H9 (cell line): Measurements from ENCODE around the gene IL1RAP. TPM values are rescaled to one million over a fixed set of nuclear protein-coding genes. Genes with fewer than 3 reads are reported as not detected.

Source experiments
- DNase-seq: peaks from one replicate; pipeline ENCODE4 v3.0.0-alpha.2; 2017
- H2AFZ ChIP-seq: one replicate; pipeline ENCODE4 v1.6.1; 2013; ENCODE audit warnings: mild to moderate bottlenecking, low read length, control low read depth, moderate library complexity
- H2AK5ac ChIP-seq: 2 replicates; pipeline ENCODE4 v1.6.1; 2013; ENCODE audit warnings: low read length, control low read depth, mixed read lengths; ENCODE audit not compliant: insufficient read length
- H2BK120ac ChIP-seq: one replicate; pipeline ENCODE4 v1.6.1; 2013; ENCODE audit warnings: low read depth, mild to moderate bottlenecking, low read length, control low read depth, inconsistent platforms; ENCODE audit not compliant: poor library complexity, severe bottlenecking
- H2BK12ac ChIP-seq: 2 replicates; pipeline ENCODE4 v1.6.1; 2013; ENCODE audit warnings: low read length, control low read depth, mixed read lengths, low read depth; ENCODE audit not compliant: insufficient read length
- H2BK15ac ChIP-seq: 2 replicates; pipeline ENCODE4 v1.6.1; 2013; ENCODE audit warnings: low read depth, low read length, control low read depth
- H2BK20ac ChIP-seq: one replicate; pipeline ENCODE4 v1.6.1; 2013; ENCODE audit warnings: low read depth, mild to moderate bottlenecking, low read length, control low read depth, inconsistent platforms; ENCODE audit not compliant: poor library complexity, severe bottlenecking
- H2BK5ac ChIP-seq: 2 replicates; pipeline ENCODE4 v1.6.1; 2013; ENCODE audit warnings: low read length, control low read depth, mixed read lengths; ENCODE audit not compliant: insufficient read length
- H3K14ac ChIP-seq: 2 replicates; pipeline ENCODE4 v1.6.1; 2013; ENCODE audit warnings: low read length, control low read depth; ENCODE audit not compliant: insufficient read depth
- H3K18ac ChIP-seq: 2 replicates; pipeline ENCODE4 v1.6.1; 2013; ENCODE audit warnings: low read depth, mild to moderate bottlenecking, mixed read lengths, low read length, control low read depth; ENCODE audit not compliant: insufficient read length
- H3K23ac ChIP-seq: 2 replicates; pipeline ENCODE4 v1.6.1; 2013; ENCODE audit warnings: low read length, control low read depth, mixed read lengths, low read depth; ENCODE audit not compliant: insufficient read length
- H3K23me2 ChIP-seq: 2 replicates; pipeline ENCODE4 v1.6.1; 2013; ENCODE audit warnings: low read depth, mild to moderate bottlenecking, mixed read lengths, low read length, control low read depth; ENCODE audit not compliant: insufficient read length, poor library complexity, severe bottlenecking
- H3K27ac ChIP-seq: 2 replicates; pipeline ENCODE4 v1.5.1; 2013; ENCODE audit warnings: low read length, control low read depth, mixed read lengths, low read depth; ENCODE audit not compliant: insufficient read length
- H3K27me3 ChIP-seq: 2 replicates; pipeline ENCODE4 v1.6.1; 2013; ENCODE audit warnings: low read length, control low read depth, inconsistent platforms; ENCODE audit not compliant: insufficient read depth
- H3K4ac ChIP-seq: 2 replicates; pipeline ENCODE4 v1.6.1; 2013; ENCODE audit warnings: low read depth, mild to moderate bottlenecking, control low read depth, inconsistent platforms, low read length, moderate library complexity
- H3K4me1 ChIP-seq: 2 replicates; pipeline ENCODE4 v1.6.1; 2013; ENCODE audit warnings: low read length, control low read depth, inconsistent platforms; ENCODE audit not compliant: insufficient read depth
- H3K4me2 ChIP-seq: 2 replicates; pipeline ENCODE4 v1.6.1; 2013; ENCODE audit warnings: low read length, control low read depth, mixed read lengths; ENCODE audit not compliant: insufficient read length, insufficient read depth
- H3K56ac ChIP-seq: 2 replicates; pipeline ENCODE4 v1.6.1; 2013; ENCODE audit warnings: low read depth, mild to moderate bottlenecking, mixed read lengths, low read length, control low read depth; ENCODE audit not compliant: insufficient read length
- H3K79me1 ChIP-seq: 2 replicates; pipeline ENCODE4 v1.6.1; 2013; ENCODE audit warnings: low read depth, mild to moderate bottlenecking, moderate library complexity, low read length, control low read depth, inconsistent platforms; ENCODE audit not compliant: insufficient read depth, poor library complexity, severe bottlenecking
- H3K79me2 ChIP-seq: 2 replicates; pipeline ENCODE4 v1.6.1; 2013; ENCODE audit warnings: low read length, control low read depth, inconsistent platforms; ENCODE audit not compliant: insufficient read depth
- H3K9ac ChIP-seq: 2 replicates; pipeline ENCODE4 v1.6.1; 2013; ENCODE audit warnings: low read length, control low read depth, mixed read lengths; ENCODE audit not compliant: insufficient read length; ENCODE audit errors: extremely low read depth
- H3K9me3 ChIP-seq: one replicate; pipeline ENCODE4 v1.6.1; 2013; ENCODE audit warnings: low read depth, low read length, inconsistent platforms; ENCODE audit not compliant: control insufficient read depth
- H3T11ph ChIP-seq: one replicate; pipeline ENCODE4 v1.6.1; 2013; ENCODE audit warnings: mild to moderate bottlenecking, low read length, control low read depth, inconsistent platforms
- H4K20me1 ChIP-seq: one replicate; pipeline ENCODE4 v1.6.1; 2013; ENCODE audit not compliant: control insufficient read depth, insufficient read length, insufficient read depth
- H4K5ac ChIP-seq: 2 replicates; pipeline ENCODE4 v1.6.1; 2013; ENCODE audit warnings: low read depth, mild to moderate bottlenecking, mixed read lengths, low read length, control low read depth; ENCODE audit not compliant: insufficient read length
- H4K8ac ChIP-seq: replicated peaks from 2 replicates; pipeline ENCODE4 v1.6.1; 2013; ENCODE audit warnings: low read length, control low read depth, mixed read lengths, low read depth; ENCODE audit not compliant: insufficient read length
- H4K91ac ChIP-seq: 2 replicates; pipeline ENCODE4 v1.6.1; 2013; ENCODE audit warnings: low read depth, mild to moderate bottlenecking, moderate library complexity, mixed read lengths, low read length, control low read depth; ENCODE audit not compliant: insufficient read length
- H3K27ac Mint-ChIP-seq, 3 experiments: 2 replicates in 2 of 3; 3 replicates in 1 of 3; pipeline ENCODE4 v1.8.0; 2020 to 2021; ENCODE audit warnings: mixed read lengths in 3 of 3, mild to moderate bottlenecking in 1 of 3, moderate library complexity in 1 of 3
- H3K27me3 Mint-ChIP-seq: 2 replicates; pipeline ENCODE4 v1.8.0; 2021; ENCODE audit warnings: low read depth, mild to moderate bottlenecking, moderate library complexity, mixed read lengths
- H3K36me3 Mint-ChIP-seq, 3 experiments: 2 replicates in 2 of 3; 3 replicates in 1 of 3; pipeline ENCODE4 v1.8.0; 2020 to 2021; ENCODE audit warnings: low read depth in 3 of 3, mixed read lengths in 3 of 3; ENCODE audit not compliant: insufficient read depth in 1 of 3
- H3K4me1 Mint-ChIP-seq, 2 experiments: 2 replicates each; pipeline ENCODE4 v1.8.0; 2020; ENCODE audit warnings: mixed read lengths in 2 of 2
- H3K4me3 Mint-ChIP-seq, 2 experiments: 2 replicates in 1 of 2; 3 replicates in 1 of 2; pipeline ENCODE4 v1.8.0; 2020 to 2021; ENCODE audit warnings: mild to moderate bottlenecking in 2 of 2, mixed read lengths in 2 of 2, moderate library complexity in 1 of 2
- H3K9me3 Mint-ChIP-seq, 2 experiments: 2 replicates in 1 of 2; 3 replicates in 1 of 2; pipeline ENCODE4 v1.8.0; 2020; ENCODE audit warnings: mild to moderate bottlenecking in 2 of 2, mixed read lengths in 2 of 2, moderate library complexity in 1 of 2
- WGBS: extraction: QIAGEN DNeasy Blood & Tissue Kit; methylation state at CpG from one replicate; pipeline ENCODE4 v1.1.7; 2013; ENCODE audit warnings: missing lambda C conversion rate, low lambda C conversion rate, mixed read lengths; ENCODE audit not compliant: insufficient read length; ENCODE audit errors: extremely low coverage; 5-methylcytosine and 5-hydroxymethylcytosine counted together
- total RNA-seq: library from RNA; stranded (reverse); gene quantifications from 2 replicates; pipeline ENCODE4 v1.2.1, GENCODE V29; 2021
- TF ChIP-seq, protein P1 (sequence below): fragments of 200-600 bp; sonication (generic); conservative IDR thresholded peaks from 3 replicates; pipeline ENCODE4 v1.8.0; 2021; ENCODE audit warnings: antibody characterized with exemption, mild to moderate bottlenecking

Gene IL1RAP
- total RNA-seq, 1 experiment from 2014 or later = 4.6 TPM

GRCh38 chr3:190521998-190522397 is 8.1 kb downstream of the IL1RAP start:
- no peak overlapping the region for H4K8ac ChIP-seq
- H3K79me2 ChIP-seq = no peaks in the 10 kb centered on the region
- 100% methylated on average over 1 of the region's 3 CpGs for WGBS

More at GRCh38 chr3:190521998-190522397, 8.1 kb downstream of the IL1RAP start:
- DNase-seq = no peak
- Histone ChIP-seq H4K91ac (no peak overlapping the region), H3K4ac (no peak overlapping the region), H3K4me2 (no peak overlapping the region), H2BK120ac (no peak overlapping the region), H2AK5ac (no peak overlapping the region), H3K23me2 (no peaks in the 10 kb centered on the region), H4K5ac (no peak overlapping the region), H3K18ac (no peak overlapping the region), H3K23ac (no peak overlapping the region), H3T11ph (no peak overlapping the region), H3K14ac (no peak overlapping the region), H3K9ac (no peak overlapping the region), H2BK5ac (no peak overlapping the region), H3K9me3 (no peaks in the 10 kb centered on the region), H2AFZ (no peak overlapping the region), H2BK12ac (no peak overlapping the region), H3K56ac (no peak overlapping the region), H3K79me1 (no peaks in the 10 kb centered on the region), H3K4me1 (no peaks in the 10 kb centered on the region; the same call in 1 of the 2 replicates), H3K27ac (no peak overlapping the region), H3K27me3 (no peaks in the 10 kb centered on the region), H2BK20ac (no peak overlapping the region), H4K20me1 (no peaks in the 10 kb centered on the region), H2BK15ac (no peak overlapping the region)
- peaks cover 5% of the 10 kb centered on the region for H3K27me3 Mint-ChIP-seq
- no peak overlapping the region for H3K4me3 Mint-ChIP-seq
- no peak overlapping the region for H3K27ac Mint-ChIP-seq
- TF ChIP-seq, protein P1, sequence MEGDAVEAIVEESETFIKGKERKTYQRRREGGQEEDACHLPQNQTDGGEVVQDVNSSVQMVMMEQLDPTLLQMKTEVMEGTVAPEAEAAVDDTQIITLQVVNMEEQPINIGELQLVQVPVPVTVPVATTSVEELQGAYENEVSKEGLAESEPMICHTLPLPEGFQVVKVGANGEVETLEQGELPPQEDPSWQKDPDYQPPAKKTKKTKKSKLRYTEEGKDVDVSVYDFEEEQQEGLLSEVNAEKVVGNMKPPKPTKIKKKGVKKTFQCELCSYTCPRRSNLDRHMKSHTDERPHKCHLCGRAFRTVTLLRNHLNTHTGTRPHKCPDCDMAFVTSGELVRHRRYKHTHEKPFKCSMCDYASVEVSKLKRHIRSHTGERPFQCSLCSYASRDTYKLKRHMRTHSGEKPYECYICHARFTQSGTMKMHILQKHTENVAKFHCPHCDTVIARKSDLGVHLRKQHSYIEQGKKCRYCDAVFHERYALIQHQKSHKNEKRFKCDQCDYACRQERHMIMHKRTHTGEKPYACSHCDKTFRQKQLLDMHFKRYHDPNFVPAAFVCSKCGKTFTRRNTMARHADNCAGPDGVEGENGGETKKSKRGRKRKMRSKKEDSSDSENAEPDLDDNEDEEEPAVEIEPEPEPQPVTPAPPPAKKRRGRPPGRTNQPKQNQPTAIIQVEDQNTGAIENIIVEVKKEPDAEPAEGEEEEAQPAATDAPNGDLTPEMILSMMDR = no peak
- H3K9me3 Mint-ChIP-seq = no peaks in the 10 kb centered on the region; a peak in 1 of 5 replicates
- peaks cover 0 to 9% (median 0%) of the 10 kb centered on the region in 3 experiments; a peak in 2 of 7 replicates for H3K36me3 Mint-ChIP-seq
- H3K4me1 Mint-ChIP-seq = peaks cover 11 to 12% of the 10 kb centered on the region in 2 experiments
